H1 (cell line): ENCODE data around the gene MLC1. TPM values are rescaled to one million over a fixed set of nuclear protein-coding genes. Genes with fewer than 3 reads are reported as not detected.

Experiments
- CTCF ChIA-PET: fragments of 300-600 bp; sonication (Branson Sonifier 250); formaldehyde crosslinking; loops from one replicate; lab custom pipeline; 2021; ENCODE audit not compliant: partially characterized antibody; lab: Charles Lee
- POLR2A ChIA-PET: fragments of 300-600 bp; sonication (Branson Sonifier 250); formaldehyde crosslinking; loops from one replicate; lab custom pipeline; 2021; ENCODE audit warnings: inconsistent platforms; ENCODE audit not compliant: partially characterized antibody; lab: Charles Lee
- DNase-seq, 2 experiments: peaks; one replicate each; pipeline versions ENCODE4 v3.0.0 to v3.0.0-alpha.2; 2010 to 2022; ENCODE audit warnings: low spot score in 2 of 2, low read depth in 1 of 2, mixed read lengths in 1 of 2
- FAIRE-seq: peaks from 2 replicates; lab custom pipeline; 2011; peaks lifted over from hg19 to GRCh38; lab: Jason Lieb, UNC
- H2AFZ ChIP-seq: 2 replicates; pipeline ENCODE4 v1.8.1; 2012; ENCODE audit warnings: low read length, inconsistent platforms
- H2AK5ac ChIP-seq: 2 replicates; pipeline ENCODE4 v1.6.1; 2013; ENCODE audit warnings: low read depth, low read length
- H2BK120ac ChIP-seq: replicated peaks from 2 replicates; pipeline ENCODE3; 2013; ENCODE audit warnings: low read depth, low read length, inconsistent platforms
- H2BK12ac ChIP-seq: 2 replicates; pipeline ENCODE4 v1.6.1; 2013; ENCODE audit warnings: low read depth, low read length
- H2BK15ac ChIP-seq: 2 replicates; pipeline ENCODE4 v1.6.1; 2013; ENCODE audit warnings: low read length
- H2BK20ac ChIP-seq: 2 replicates; pipeline ENCODE4 v1.6.1; 2013; ENCODE audit warnings: low read length
- H2BK5ac ChIP-seq: 2 replicates; pipeline ENCODE4 v1.6.1; 2013; ENCODE audit warnings: low read depth, low read length
- H3K14ac ChIP-seq: 2 replicates; pipeline ENCODE4 v1.6.1; 2013; ENCODE audit warnings: inconsistent platforms; ENCODE audit not compliant: insufficient read length
- H3K18ac ChIP-seq: 2 replicates; pipeline ENCODE4 v1.6.1; 2013; ENCODE audit warnings: low read length; ENCODE audit errors: extremely low read depth
- H3K23ac ChIP-seq: 2 replicates; pipeline ENCODE4 v1.6.1; 2013; ENCODE audit warnings: inconsistent platforms; ENCODE audit not compliant: insufficient read length
- H3K23me2 ChIP-seq: 2 replicates; pipeline ENCODE4 v1.6.1; 2013; ENCODE audit warnings: low read depth, low read length
- H3K27ac ChIP-seq: 2 replicates; pipeline ENCODE4 v1.6.1; 2011; ENCODE audit warnings: low read depth, low read length, inconsistent platforms
- H3K27me3 ChIP-seq, 4 experiments: replicated peaks in 1 of 4; 1 replicate in 1 of 4; 2 replicates in 3 of 4; pipeline versions ENCODE4 v1.6.1 to v1.8.1; 2011 to 2013; ENCODE audit warnings: low read length in 3 of 4, mild to moderate bottlenecking in 3 of 4, inconsistent platforms in 2 of 4, mixed read lengths in 2 of 4, moderate library complexity in 1 of 4; ENCODE audit not compliant: control insufficient read depth in 3 of 4, insufficient read depth in 3 of 4; ENCODE audit errors: extremely low read depth in 1 of 4
- H3K36me3 ChIP-seq, 4 experiments: 2 replicates each; pipeline versions ENCODE4 v1.6.1 to v1.8.1; 2011 to 2013; ENCODE audit warnings: mild to moderate bottlenecking in 4 of 4, low read length in 3 of 4, moderate library complexity in 2 of 4, control low read depth in 1 of 4, inconsistent platforms in 1 of 4; ENCODE audit not compliant: insufficient read depth in 4 of 4, control insufficient read depth in 2 of 4
- H3K4ac ChIP-seq: replicated peaks from 2 replicates; pipeline ENCODE3; 2013; ENCODE audit warnings: low read length, low read depth, mixed read lengths, inconsistent platforms; ENCODE audit not compliant: insufficient read length
- H3K4me1 ChIP-seq, 4 experiments: replicated peaks in 1 of 4; 1 replicate in 1 of 4; 2 replicates in 3 of 4; pipeline versions ENCODE4 v1.6.1 to v1.8.1; 2011 to 2013; ENCODE audit warnings: low read length in 3 of 4, inconsistent platforms in 2 of 4, mixed read lengths in 1 of 4; ENCODE audit not compliant: insufficient read depth in 4 of 4, control insufficient read depth in 3 of 4
- H3K4me2 ChIP-seq, 2 experiments: 2 replicates each; pipeline versions ENCODE4 v1.6.1 to v1.8.1; 2011 to 2013; ENCODE audit warnings: low read depth in 2 of 2, low read length in 2 of 2, control low read depth in 1 of 2, inconsistent platforms in 1 of 2, mild to moderate bottlenecking in 1 of 2; ENCODE audit not compliant: insufficient read depth in 1 of 2
- H3K4me3 ChIP-seq, 4 experiments: fragments of 200-600, 300-600 bp in 1 of 4; sonication (generic), shearing (Covaris generic), sonication (Bioruptor Twin) in 1 of 4; 2 replicates each; pipeline versions ENCODE4 v1.5.1 to v1.8.1; 2011 to 2016; ENCODE audit warnings: low read length in 4 of 4, low read depth in 3 of 4, control low read depth in 2 of 4, inconsistent platforms in 2 of 4, mild to moderate bottlenecking in 2 of 4, mixed read lengths in 1 of 4, moderate library complexity in 1 of 4; ENCODE audit not compliant: insufficient read depth in 2 of 4; ENCODE audit errors: extremely low read depth in 1 of 4
- H3K56ac ChIP-seq: replicated peaks from 2 replicates; pipeline ENCODE3; 2013; ENCODE audit warnings: low read depth, mild to moderate bottlenecking, mixed read lengths, low read length, inconsistent platforms; ENCODE audit not compliant: insufficient read length
- H3K79me1 ChIP-seq: 2 replicates; pipeline ENCODE4 v1.6.1; 2013; ENCODE audit warnings: low read depth, low read length, control low read depth
- H3K79me2 ChIP-seq, 2 experiments: 2 replicates each; pipeline versions ENCODE4 v1.6.1 to v1.8.1; 2012 to 2013; ENCODE audit warnings: low read length in 2 of 2, mild to moderate bottlenecking in 2 of 2, inconsistent platforms in 1 of 2; ENCODE audit not compliant: insufficient read depth in 2 of 2, control insufficient read depth in 1 of 2
- H3K9ac ChIP-seq, 4 experiments: replicated peaks in 1 of 4; 1 replicate in 1 of 4; 2 replicates in 3 of 4; pipeline versions ENCODE4 v1.6.1 to v1.8.1; 2011 to 2013; ENCODE audit warnings: low read depth in 3 of 4, low read length in 3 of 4, control low read depth in 2 of 4, mild to moderate bottlenecking in 2 of 4, moderate library complexity in 2 of 4, inconsistent platforms in 1 of 4; ENCODE audit errors: extremely low read depth in 1 of 4
- H3K9me3 ChIP-seq, 2 experiments: 2 replicates each; pipeline versions ENCODE4 v1.6.1 to v1.8.1; 2012 to 2013; ENCODE audit warnings: mild to moderate bottlenecking in 2 of 2, moderate library complexity in 2 of 2, control low read depth in 1 of 2, inconsistent platforms in 1 of 2, low read depth in 1 of 2, low read length in 1 of 2, mixed read lengths in 1 of 2; ENCODE audit not compliant: insufficient read depth in 2 of 2
- H4K20me1 ChIP-seq, 2 experiments: replicated peaks in 1 of 2; 2 replicates each; pipeline versions ENCODE3 to v1.8.1; 2011 to 2013; ENCODE audit warnings: inconsistent platforms in 2 of 2, low read length in 2 of 2, mild to moderate bottlenecking in 1 of 2; ENCODE audit not compliant: insufficient read depth in 2 of 2, control insufficient read depth in 1 of 2
- H4K5ac ChIP-seq: 2 replicates; pipeline ENCODE4 v1.6.1; 2013; ENCODE audit warnings: low read length, low read depth, mixed read lengths, inconsistent platforms; ENCODE audit not compliant: insufficient read length
- H4K8ac ChIP-seq: 2 replicates; pipeline ENCODE4 v1.8.0; 2013; ENCODE audit warnings: mild to moderate bottlenecking, moderate library complexity, low read length, inconsistent platforms; ENCODE audit not compliant: insufficient read depth; ENCODE audit errors: extremely low read depth
- H4K91ac ChIP-seq: replicated peaks from 2 replicates; pipeline ENCODE3; 2013; ENCODE audit warnings: low read length, mixed read lengths, inconsistent platforms; ENCODE audit not compliant: insufficient read length
- BACH1 ChIP-seq: IDR thresholded peaks from 2 replicates; pipeline ENCODE4 v1.6.1; 2012; ENCODE audit warnings: low read length, improper control_type of control experiment
- CHD2 ChIP-seq: IDR thresholded peaks from 2 replicates; pipeline ENCODE4 v1.6.1; 2012; ENCODE audit warnings: low read length, improper control_type of control experiment
- CREB1 ChIP-seq: IDR thresholded peaks from 2 replicates; pipeline ENCODE4 v1.6.1; 2012; ENCODE audit warnings: inconsistent platforms
- HDAC2 ChIP-seq, 2 experiments: fragments of 300-600 bp in 1 of 2; sonication (generic) in 1 of 2; IDR thresholded peaks; 2 replicates each; pipeline ENCODE4 v1.6.1; 2011 to 2012; ENCODE audit warnings: low read depth in 2 of 2, low read length in 2 of 2, mild to moderate bottlenecking in 2 of 2, moderate library complexity in 2 of 2, borderline replicate concordance in 1 of 2, inconsistent platforms in 1 of 2
- NRF1 ChIP-seq: IDR thresholded peaks from 2 replicates; pipeline ENCODE4 v1.6.1; 2011; ENCODE audit warnings: mild to moderate bottlenecking, low read depth, low read length, improper control_type of control experiment
- RBBP5 ChIP-seq: IDR thresholded peaks from 2 replicates; pipeline ENCODE4 v1.7.1; 2012; ENCODE audit warnings: low read depth, mild to moderate bottlenecking, inconsistent platforms, low read length, moderate library complexity, borderline replicate concordance
- RFX5 ChIP-seq: IDR thresholded peaks from 2 replicates; pipeline ENCODE4 v1.6.1; 2011; ENCODE audit warnings: low read depth, low read length, improper control_type of control experiment, borderline replicate concordance
- SIN3A ChIP-seq, 2 experiments: IDR thresholded peaks in 1 of 2; conservative IDR thresholded peaks in 1 of 2; 2 replicates each; pipeline ENCODE4 v1.6.1; 2011 to 2012; ENCODE audit warnings: low read length in 2 of 2, improper control_type of control experiment in 1 of 2, low read depth in 1 of 2, mild to moderate bottlenecking in 1 of 2
- SP4 ChIP-seq: IDR thresholded peaks from 2 replicates; pipeline ENCODE4 v1.6.1; 2012; ENCODE audit warnings: low read length, inconsistent platforms
- SRF ChIP-seq: IDR thresholded peaks from 2 replicates; pipeline ENCODE4 v1.6.1; 2011; ENCODE audit warnings: mild to moderate bottlenecking, low read depth, low read length, moderate library complexity
- TAF7 ChIP-seq: optimal IDR thresholded peaks from 2 replicates; pipeline ENCODE3; 2011; ENCODE audit warnings: low read depth, mild to moderate bottlenecking, inconsistent platforms, low read length, moderate library complexity, borderline replicate concordance
- WGBS, 2 experiments: shearing (Covaris generic) in 1 of 2; methylation state at CpG; one replicate each; pipeline versions ENCODE4 v1.1.6 to v1.1.7; 2013 to 2015; ENCODE audit warnings: low lambda C conversion rate in 2 of 2, mixed read lengths in 2 of 2, inconsistent platforms in 1 of 2, low coverage in 1 of 2, missing lambda C conversion rate in 1 of 2; ENCODE audit not compliant: insufficient replicate concordance in 2 of 2, insufficient coverage in 1 of 2, insufficient read length in 1 of 2; ENCODE audit errors: extremely low coverage in 1 of 2, missing lambda C conversion rate in 1 of 2; 5-methylcytosine and 5-hydroxymethylcytosine counted together
- polyA plus RNA-seq, 7 experiments: library from polyadenylated mRNA; depleted of rRNA in 3 of 7; stranded (reverse) in 5 of 7; unstranded in 2 of 7; fragments of >200 nt in 5 of 7; fragments of 200-250 nt in 2 of 7; gene quantifications; 1 replicate in 5 of 7; 2 replicates in 1 of 7; 4 replicates in 1 of 7; pipeline versions ENCODE4 v1.2.1 to v1.2.3, GENCODE V29; 2011 to 2013; ENCODE audit warnings: missing spikeins in 2 of 7, mixed read lengths in 2 of 7
- total RNA-seq: library from RNA; stranded (reverse); fragmentation: NEBNext Ultra II Directional; extraction: Animal tissue kit (Norgen Biotek cat#: 25700); gene quantifications from 2 replicates; pipeline ENCODE4 v1.2.1, GENCODE V29; 2021

The MLC1 gene
- total and polyA plus RNA-seq, 2 of the 8 experiments (the other 6 are each of a cell fraction or from before 2014, with no cell fraction given) = 0.20 TPM; not detected in 1

GRCh38 chr22:50045211-50046018 is 39.8 kb downstream of the MLC1 start:
- H3K4me2 ChIP-seq = no peak overlapping the region
- H2BK15ac ChIP-seq = no peak overlapping the region
- no peak overlapping the region for H3K23ac ChIP-seq
- H3K79me1 ChIP-seq = no peaks in the 10 kb centered on the region
- no peak overlapping the region for H2BK5ac ChIP-seq
- H3K4me1 ChIP-seq = no peaks in the 10 kb centered on the region; a peak in 1 of 7 replicates
- no peaks in the 10 kb centered on the region for H3K79me2 ChIP-seq
- H4K5ac ChIP-seq = no peak overlapping the region
- FAIRE-seq (no peak), DNase-seq (peak in 1 of 2 experiments; percentile 42)
- H3K14ac ChIP-seq = no peak overlapping the region
- ChIA-PET CTCF (interaction anchor here (0.8 to 2.5 kb wide), 2 partner anchors 14 to 17 kb away, joined by 3 to 8 read pairs; no protein-coding TSS in a partner anchor), POLR2A (no interaction called here)
- no peak overlapping the region; the same call in 1 of the 2 replicates for H2AFZ ChIP-seq
- no peak overlapping the region for H3K9ac ChIP-seq
- no peaks in the 10 kb centered on the region for H3K27me3 ChIP-seq
- no peak overlapping the region for H3K4ac ChIP-seq
- H2BK120ac ChIP-seq = no peak overlapping the region
- no peak overlapping the region; the same call in 1 of the 2 replicates for H3K18ac ChIP-seq
- no peak overlapping the region for H2BK12ac ChIP-seq
- H2BK20ac ChIP-seq = no peak overlapping the region
- H3K4me3 ChIP-seq = no peak overlapping the region
- no peaks in the 10 kb centered on the region for H3K36me3 ChIP-seq
- no peaks in the 10 kb centered on the region for H3K9me3 ChIP-seq
- no peaks in the 10 kb centered on the region for H4K20me1 ChIP-seq
- WGBS, 2 experiments = 84% methylated on average over 18 of the region's 35 CpGs; no CpG with 5 or more reads in 1 of the 2 experiments
- H4K8ac ChIP-seq = no peak overlapping the region
- H3K27ac ChIP-seq = no peak overlapping the region
- H3K23me2 ChIP-seq = no peaks in the 10 kb centered on the region
- H2AK5ac ChIP-seq = no peak overlapping the region
- no peak overlapping the region for H3K56ac ChIP-seq
- no peak overlapping the region for H4K91ac ChIP-seq
- TF ChIP-seq NRF1 (no peak), BACH1 (no peak), RFX5 (no peak), TAF7 (no peak), RBBP5 (no peak), CREB1 (no peak), SIN3A (conservative IDR thresholded peaks at IDR 0.05 in 1 of 2, IDR thresholded peaks at IDR 0.05 in 1 of 2; ENCODE audit: low read depth in 1 of 2, low read length in 2 of 2) (no peak), SP4 (no peak), SRF (no peak), CHD2 (no peak), HDAC2 (IDR thresholded peaks at IDR 0.05; ENCODE audit: borderline replicate concordance in 1 of 2, low read depth in 2 of 2, low read length in 2 of 2) (no peak)
